Measurements from ENCODE around the gene ZGPAT. TPM values are rescaled to one million over a fixed set of nuclear protein-coding genes. Genes with fewer than 3 reads are reported as not detected.
"Not testable (repeated sequence)": the region's sequence is repeated elsewhere in the genome, so short reads cannot be mapped to it uniquely, and the experiment has no call there.

The ZGPAT gene
- total RNA-seq, 1 donor from 2014 or later: 27.2 TPM

GRCh38 chr20:63711085-63711645 is 3.3 kb downstream of the ZGPAT start:
- Histone ChIP-seq H3K4me1 (peaks cover 27% of the 10 kb centered on the region), H3K27ac (no peak overlapping the region), H3K9me3 (peaks cover 10% of the 10 kb centered on the region), H3K4me3 (no peak overlapping the region), H3K27me3 (ENCODE audit: low read depth) (no peaks in the 10 kb centered on the region), H3K36me3 (peaks cover 61% of the 10 kb centered on the region)
- DNase-seq: no peak
- no peak for ATAC-seq
- intact Hi-C loops (cut with DNase I): no loop called here
- TF ChIP-seq CTCF (IDR thresholded peaks at IDR 0.05): no peak

GRCh38 chr20:63712191-63712590 is 4.4 kb downstream of the ZGPAT start:
- H3K4me1 ChIP-seq: peaks cover 18% of the 10 kb centered on the region
- no peaks in the 10 kb centered on the region for H3K27me3 ChIP-seq (ENCODE audit: low read depth)
- ATAC-seq: no peak
- TF ChIP-seq CTCF (IDR thresholded peaks at IDR 0.05): no peak
- H3K36me3 ChIP-seq: peaks cover 65% of the 10 kb centered on the region
- intact Hi-C loops (cut with DNase I): no loop called here
- H3K27ac ChIP-seq: no peak overlapping the region
- no peak for DNase-seq
- peaks cover 10% of the 10 kb centered on the region for H3K9me3 ChIP-seq
- H3K4me3 ChIP-seq: no peak overlapping the region

- no peak overlapping the region for H3K4me3 ChIP-seq
- no peak overlapping the region for H3K27ac ChIP-seq
- peaks cover 69% of the 10 kb centered on the region for H3K36me3 ChIP-seq
- H3K9me3 ChIP-seq: peaks cover 20% of the 10 kb centered on the region
- DNase-seq (no peak), ATAC-seq (no peak)
- intact Hi-C loops (cut with DNase I): no loop called here
- H3K27me3 ChIP-seq (ENCODE audit: low read depth): no peaks in the 10 kb centered on the region
- peaks cover 2% of the 10 kb centered on the region for H3K4me1 ChIP-seq
- no peak for TF ChIP-seq CTCF (IDR thresholded peaks at IDR 0.05)
Measured at GRCh38 chr20:63714858-63715257, 7.0 kb downstream of the ZGPAT start.

- peaks cover 60% of the 10 kb centered on the region for H3K36me3 ChIP-seq
- no peaks in the 10 kb centered on the region for H3K27me3 ChIP-seq (ENCODE audit: low read depth)
- no peak for ATAC-seq
- no peak for TF ChIP-seq CTCF (IDR thresholded peaks at IDR 0.05)
- DNase-seq: no peak
- no peak overlapping the region for H3K27ac ChIP-seq
- H3K4me3 ChIP-seq: no peak overlapping the region
- H3K4me1 ChIP-seq: no peaks in the 10 kb centered on the region
- H3K9me3 ChIP-seq: peaks cover 20% of the 10 kb centered on the region
- intact Hi-C loops (cut with DNase I): no loop called here
Measured at GRCh38 chr20:63718996-63719395, 11.2 kb downstream of the ZGPAT start.

GRCh38 chr20:63722967-63723622 is 15.3 kb downstream of the ZGPAT start:
- peaks cover 24% of the 10 kb centered on the region for H3K9me3 ChIP-seq
- H3K27ac ChIP-seq; H3K4me1 ChIP-seq; intact Hi-C loops (cut with DNase I); ATAC-seq; H3K27me3 ChIP-seq (ENCODE audit: low read depth); DNase-seq; H3K4me3 ChIP-seq: not testable (repeated sequence)
- peaks cover 27% of the 10 kb centered on the region for H3K36me3 ChIP-seq

GRCh38 chr20:63730189-63730733 is 22.4 kb downstream of the ZGPAT start:
- H3K9me3 ChIP-seq; DNase-seq; H3K27ac ChIP-seq; H3K27me3 ChIP-seq (ENCODE audit: low read depth); intact Hi-C loops (cut with DNase I); H3K4me3 ChIP-seq; ATAC-seq: not testable (repeated sequence)
- Histone ChIP-seq H3K4me1 (peaks cover 12% of the 10 kb centered on the region), H3K36me3 (peaks cover 32% of the 10 kb centered on the region)

Data from lower lobe of right lung (tissue), 2 donors.